ENCODE data around the gene SPECC1L.

The SPECC1L gene

GRCh38 chr22:24451162-24451561 is 180.5 kb downstream of the SPECC1L start:
- no peak for DNase-seq

- DNase-seq, result no peak
Measured at GRCh38 chr22:24453853-24454252, 183.2 kb downstream of the SPECC1L start.

DNA sequence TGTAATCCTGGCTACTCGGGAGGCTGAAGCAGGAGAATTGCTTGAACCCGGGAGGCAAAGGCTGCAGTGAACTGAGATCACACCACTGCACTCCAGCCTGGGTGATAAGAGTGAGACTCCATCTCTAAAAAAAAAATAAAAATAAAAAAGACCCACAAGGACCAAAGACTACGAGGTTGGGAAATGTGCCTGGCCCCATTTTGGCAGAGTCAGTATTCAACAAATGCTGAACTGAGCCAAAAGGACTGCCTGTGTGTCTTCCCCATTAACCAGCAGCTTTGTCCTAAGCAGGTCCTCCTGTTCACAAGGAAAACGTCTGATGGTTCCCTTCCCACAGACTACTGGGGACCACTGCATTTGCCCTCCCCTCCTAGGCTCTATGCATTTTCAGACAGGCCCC is 184.4 kb downstream of the SPECC1L start:
- no peak for DNase-seq

- peak; percentile 65 for DNase-seq
Measured at GRCh38 chr22:24455751-24456426, 185.3 kb downstream of the SPECC1L start.

DNA sequence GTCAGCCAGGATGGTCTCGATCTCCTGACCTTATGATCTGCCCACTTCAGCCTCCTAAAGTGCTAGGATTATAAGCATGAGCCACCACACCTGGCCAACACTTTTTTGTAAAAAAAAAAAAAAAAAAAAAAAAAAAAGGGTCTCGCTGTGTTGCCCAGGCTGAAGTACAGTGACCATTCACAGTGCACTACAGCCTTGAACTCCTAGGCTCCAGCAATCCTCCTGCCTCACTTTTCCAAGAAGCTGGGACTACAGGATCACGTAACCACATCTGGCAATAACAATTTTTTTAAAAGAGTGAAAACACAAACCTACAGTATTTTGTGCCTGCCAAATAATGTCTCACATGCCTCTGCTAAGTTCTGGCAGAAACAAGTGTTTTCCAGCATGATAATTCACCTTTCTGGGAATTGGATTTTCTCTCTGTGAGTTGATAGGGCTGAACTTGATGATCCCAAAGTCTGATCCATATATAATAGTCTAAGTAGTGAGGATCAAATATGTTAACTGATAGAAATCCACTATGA is 187.3 kb downstream of the SPECC1L start:
- DNase-seq, result no peak

DNA sequence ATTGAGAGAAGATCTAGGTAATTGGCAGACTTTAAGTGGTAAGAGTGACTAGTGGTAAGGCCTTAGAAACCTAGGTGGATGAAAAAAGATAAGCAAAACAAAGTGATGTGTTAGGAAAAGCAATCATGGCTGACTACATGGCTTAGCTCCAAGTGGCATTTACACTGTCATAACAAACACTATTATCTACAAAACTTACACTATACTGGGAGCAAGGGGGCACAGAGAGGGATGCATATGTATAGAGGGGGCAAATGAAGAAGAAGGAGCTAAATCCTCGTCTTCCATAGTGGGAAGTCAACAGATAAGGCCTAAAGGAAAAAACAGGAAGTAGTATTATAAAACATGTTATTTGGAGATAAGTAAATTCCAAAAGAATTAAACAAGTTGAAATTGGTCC is 189.3 kb downstream of the SPECC1L start:
- DNase-seq, result no peak

GRCh38 chr22:24460418-24461089 is 189.9 kb downstream of the SPECC1L start:
- DNase-seq, result peak; percentile 37

- no peak for DNase-seq
Measured at GRCh38 chr22:24463071-24463760, 192.6 kb downstream of the SPECC1L start.

- no peak for DNase-seq
Measured at GRCh38 chr22:24465566-24465965, 194.9 kb downstream of the SPECC1L start.

DNA sequence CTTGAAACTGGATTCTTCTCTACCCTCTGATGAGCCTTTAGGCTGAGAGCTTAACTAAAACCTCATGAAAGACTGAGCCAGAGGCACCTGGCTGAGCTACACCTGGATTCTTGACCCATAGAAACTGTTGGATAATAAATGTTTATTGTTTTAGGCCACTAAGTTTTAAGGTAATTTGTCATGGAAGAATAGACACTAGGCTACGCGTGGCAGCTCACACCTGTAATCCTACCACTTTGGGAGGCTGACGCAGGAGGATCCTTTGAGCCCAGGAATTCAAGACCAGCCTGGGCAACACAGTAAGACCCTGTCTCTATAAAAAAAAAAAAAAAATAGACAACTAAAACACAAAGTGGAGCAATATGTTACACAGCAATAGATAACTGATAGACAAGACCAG is 195.3 kb downstream of the SPECC1L start:
- no peak for DNase-seq

DNA sequence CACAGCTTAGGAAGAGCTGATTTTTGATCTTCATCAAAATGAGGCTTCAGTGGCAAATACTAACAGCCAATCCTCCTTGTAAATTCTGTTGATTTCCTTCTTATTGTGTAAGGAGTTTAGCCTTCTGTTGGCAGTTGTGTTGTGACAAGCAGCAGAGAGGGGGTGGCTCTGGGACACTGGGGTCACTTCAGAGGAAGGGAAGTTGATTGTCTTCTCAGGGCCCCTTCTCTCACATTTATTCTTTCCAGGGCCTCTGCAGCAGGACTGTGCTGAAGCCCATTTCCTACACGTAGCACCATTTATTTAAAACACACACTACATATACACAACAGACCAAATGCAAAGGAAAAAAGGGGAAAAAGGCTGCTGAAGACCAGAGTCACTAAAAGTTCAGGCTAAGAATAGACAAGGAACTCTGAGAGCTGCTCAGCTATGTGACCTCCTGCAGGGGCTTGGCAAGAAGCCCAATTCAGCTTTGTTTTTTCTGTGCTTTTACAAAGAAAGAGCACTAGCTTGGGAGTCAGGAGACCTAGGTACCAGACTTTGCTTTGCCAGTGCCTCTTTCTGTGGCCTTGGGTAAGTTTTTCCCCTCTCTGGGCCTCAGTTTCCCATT is 196.2 kb downstream of the SPECC1L start:
- DNase-seq, result peak; percentile 47

GRCh38 chr22:24467340-24467739 is 196.7 kb downstream of the SPECC1L start:
- no peak for DNase-seq

Measured in hematopoietic multipotent progenitor cell treated with erythropoietin and hydrocortisone succinate and interleukin-3 and kit ligand, for 6 days (in vitro differentiated cells).